ENCODE data around the gene KCNJ4. TPM values are rescaled to one million over a fixed set of nuclear protein-coding genes. Genes with fewer than 3 reads are reported as not detected.

The KCNJ4 gene
- total RNA-seq, 1 experiment from 2014 or later, result not detected

GRCh38 chr22:38418589-38418988, 36.4 kb downstream of the KCNJ4 start:
- TF ChIP-seq, protein P1, sequence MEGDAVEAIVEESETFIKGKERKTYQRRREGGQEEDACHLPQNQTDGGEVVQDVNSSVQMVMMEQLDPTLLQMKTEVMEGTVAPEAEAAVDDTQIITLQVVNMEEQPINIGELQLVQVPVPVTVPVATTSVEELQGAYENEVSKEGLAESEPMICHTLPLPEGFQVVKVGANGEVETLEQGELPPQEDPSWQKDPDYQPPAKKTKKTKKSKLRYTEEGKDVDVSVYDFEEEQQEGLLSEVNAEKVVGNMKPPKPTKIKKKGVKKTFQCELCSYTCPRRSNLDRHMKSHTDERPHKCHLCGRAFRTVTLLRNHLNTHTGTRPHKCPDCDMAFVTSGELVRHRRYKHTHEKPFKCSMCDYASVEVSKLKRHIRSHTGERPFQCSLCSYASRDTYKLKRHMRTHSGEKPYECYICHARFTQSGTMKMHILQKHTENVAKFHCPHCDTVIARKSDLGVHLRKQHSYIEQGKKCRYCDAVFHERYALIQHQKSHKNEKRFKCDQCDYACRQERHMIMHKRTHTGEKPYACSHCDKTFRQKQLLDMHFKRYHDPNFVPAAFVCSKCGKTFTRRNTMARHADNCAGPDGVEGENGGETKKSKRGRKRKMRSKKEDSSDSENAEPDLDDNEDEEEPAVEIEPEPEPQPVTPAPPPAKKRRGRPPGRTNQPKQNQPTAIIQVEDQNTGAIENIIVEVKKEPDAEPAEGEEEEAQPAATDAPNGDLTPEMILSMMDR (IDR thresholded peaks at IDR 0.05; ENCODE audit: unreplicated experiment), result no peak
- peaks cover 9% of the 10 kb centered on the region for H3K27me3 Mint-ChIP-seq (ENCODE audit: unreplicated experiment)
- intact Hi-C loops (cut with micrococcal nuclease; ENCODE audit: unreplicated experiment), result loop anchor here (5.0 kb wide), 1 partner anchor 269 kb away; no protein-coding TSS in a partner anchor
- H3K9me3 Mint-ChIP-seq (ENCODE audit: low read depth, unreplicated experiment), result no peaks in the 10 kb centered on the region
- H3K36me3 Mint-ChIP-seq (ENCODE audit: insufficient read depth, unreplicated experiment), result peaks cover 6% of the 10 kb centered on the region
- DNase-seq, result no peak
- H3K27ac Mint-ChIP-seq (ENCODE audit: unreplicated experiment), result no peak overlapping the region
- BruUV-seq (replicated peaks), result no TSS peak
- CTCF ChIA-PET, result no interaction called here
- H3K4me3 Mint-ChIP-seq (ENCODE audit: low read depth, unreplicated experiment), result no peak overlapping the region
- H3K4me1 Mint-ChIP-seq (ENCODE audit: low read depth, unreplicated experiment), result no peaks in the 10 kb centered on the region

DNA sequence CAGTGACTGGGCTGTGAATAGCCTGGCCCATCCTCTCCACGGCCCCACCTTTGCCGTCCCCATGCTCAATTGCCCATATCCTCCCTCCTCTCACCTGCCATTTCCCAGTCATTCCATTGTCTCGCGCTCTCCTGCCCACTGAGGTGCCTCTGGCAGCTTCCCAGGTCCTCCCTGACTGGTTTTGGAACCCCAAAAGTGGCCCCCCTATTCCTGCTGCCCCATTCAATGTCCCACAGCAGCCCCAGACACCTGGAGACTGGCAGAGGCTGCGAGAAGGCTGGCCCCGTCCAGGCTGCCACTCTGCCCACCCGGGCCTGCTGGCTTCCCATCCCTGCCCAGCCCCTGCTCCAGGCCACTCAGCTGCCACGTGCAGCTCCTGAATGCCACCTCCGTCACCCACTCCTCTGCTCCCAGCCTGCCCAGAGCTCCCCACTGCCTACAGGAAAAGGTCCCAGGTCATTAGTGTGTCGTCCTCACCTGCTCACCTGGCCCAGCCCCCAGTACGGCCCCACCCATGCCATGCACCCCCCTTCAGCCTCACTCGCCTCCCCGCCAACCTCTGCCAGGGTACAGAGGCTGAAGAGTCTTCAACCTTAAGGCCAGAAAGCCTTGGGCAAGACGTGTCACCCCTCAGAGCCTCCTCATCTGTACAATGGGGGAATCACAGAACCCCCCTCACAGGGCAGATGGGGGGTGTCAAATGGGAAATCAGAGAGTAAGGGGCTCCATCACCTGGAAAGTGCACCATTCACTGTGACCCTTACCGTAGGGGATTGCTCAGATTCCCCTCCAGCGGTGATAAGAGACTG, 37.5 kb downstream of the KCNJ4 start:
- intact Hi-C loops (cut with micrococcal nuclease; ENCODE audit: unreplicated experiment), result loop anchor here (5.0 kb wide), 1 partner anchor 270 kb away; no protein-coding TSS in a partner anchor
- TF ChIP-seq, protein P1 (IDR thresholded peaks at IDR 0.05; ENCODE audit: unreplicated experiment), result no peak
- Mint-ChIP-seq H3K9me3 (ENCODE audit: low read depth, unreplicated experiment) (no peaks in the 10 kb centered on the region), H3K36me3 (ENCODE audit: insufficient read depth, unreplicated experiment) (peaks cover 10% of the 10 kb centered on the region), H3K27ac (ENCODE audit: unreplicated experiment) (no peak overlapping the region), H3K4me1 (ENCODE audit: low read depth, unreplicated experiment) (no peaks in the 10 kb centered on the region), H3K4me3 (ENCODE audit: low read depth, unreplicated experiment) (no peak overlapping the region), H3K27me3 (ENCODE audit: unreplicated experiment) (peaks cover 9% of the 10 kb centered on the region)
- CTCF ChIA-PET, result no interaction called here
- BruUV-seq (replicated peaks), result no TSS peak
- no peak for DNase-seq

DNA sequence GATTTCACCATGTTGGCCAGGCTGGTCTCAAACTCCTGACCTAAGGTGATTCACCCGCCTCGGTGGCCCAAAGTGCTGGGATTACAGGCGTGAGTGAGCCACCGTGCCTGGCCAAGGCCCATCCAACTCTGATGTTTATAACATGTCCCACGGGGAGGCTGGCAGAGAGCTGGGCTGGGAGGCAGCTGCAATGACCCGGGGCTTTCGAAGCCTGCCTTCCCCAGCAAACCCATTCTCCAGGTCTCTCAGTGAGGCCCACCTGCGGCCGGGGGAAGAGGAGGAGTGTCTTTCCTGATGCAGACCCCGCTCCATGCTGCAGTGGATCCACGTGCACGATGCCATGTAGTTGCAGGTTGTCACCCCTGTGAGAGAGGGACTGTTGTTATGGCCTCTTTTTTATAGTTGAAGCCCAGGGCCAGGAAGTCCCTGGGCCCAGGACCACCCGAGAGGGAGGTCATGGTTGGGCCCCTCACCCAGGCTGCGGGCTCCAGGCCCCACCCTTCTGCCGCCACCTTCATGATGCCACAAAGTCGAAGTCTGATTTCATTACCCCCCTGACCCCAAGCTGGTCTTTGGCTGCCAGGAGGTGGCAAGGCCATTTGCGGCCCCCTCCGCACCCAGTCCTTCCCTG, 38.3 kb downstream of the KCNJ4 start:
- peaks cover 14% of the 10 kb centered on the region for H3K36me3 Mint-ChIP-seq (ENCODE audit: insufficient read depth, unreplicated experiment)
- H3K9me3 Mint-ChIP-seq (ENCODE audit: low read depth, unreplicated experiment), result no peaks in the 10 kb centered on the region
- no peaks in the 10 kb centered on the region for H3K4me1 Mint-ChIP-seq (ENCODE audit: low read depth, unreplicated experiment)
- TF ChIP-seq, protein P1 (IDR thresholded peaks at IDR 0.05; ENCODE audit: unreplicated experiment), result no peak
- DNase-seq, result no peak
- intact Hi-C loops (cut with micrococcal nuclease; ENCODE audit: unreplicated experiment), result loop anchor here (5.0 kb wide), 1 partner anchor 271 kb away; no protein-coding TSS in a partner anchor
- no peak overlapping the region for H3K4me3 Mint-ChIP-seq (ENCODE audit: low read depth, unreplicated experiment)
- peaks cover 9% of the 10 kb centered on the region for H3K27me3 Mint-ChIP-seq (ENCODE audit: unreplicated experiment)
- BruUV-seq (replicated peaks), result no TSS peak
- CTCF ChIA-PET, result no interaction called here
- no peak overlapping the region for H3K27ac Mint-ChIP-seq (ENCODE audit: unreplicated experiment)

DNA sequence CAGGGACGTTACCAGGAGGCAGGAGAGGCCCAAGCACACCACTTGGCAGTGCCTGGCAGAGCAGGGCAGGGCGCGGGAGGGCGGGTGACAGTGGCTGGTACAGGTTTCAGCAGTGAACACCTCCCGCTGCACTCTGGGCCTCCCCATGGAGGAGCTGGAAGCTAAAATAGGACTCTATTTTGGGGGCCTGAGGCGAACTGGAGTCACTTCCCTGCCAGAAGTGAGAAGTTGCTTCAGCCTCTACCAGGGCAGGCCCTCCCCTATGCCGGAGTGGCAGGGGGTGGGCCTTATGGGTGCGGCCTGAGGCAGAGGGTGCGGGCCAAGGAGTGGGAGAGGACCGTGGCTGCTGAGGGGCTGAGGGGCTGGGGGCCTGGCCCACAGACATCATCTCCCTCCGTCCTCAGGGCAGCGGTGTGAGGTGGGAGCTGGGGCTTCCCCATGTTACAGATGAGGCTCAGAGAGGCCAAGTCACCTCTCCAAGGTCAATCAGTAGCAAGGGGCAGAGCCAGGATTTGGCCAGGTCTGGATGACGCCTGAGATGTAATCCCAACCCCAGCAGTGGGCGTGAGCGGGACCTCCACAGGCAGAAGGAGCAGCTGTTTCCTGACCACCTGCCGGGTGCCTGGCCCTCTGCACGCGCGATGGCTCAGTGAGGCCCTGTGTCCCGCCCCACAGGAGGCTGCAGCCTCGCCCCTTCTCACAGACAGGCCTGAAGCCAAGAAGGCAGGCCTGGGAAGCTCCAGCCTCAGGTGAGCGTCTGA, 39.3 kb downstream of the KCNJ4 start:
- CTCF ChIA-PET, result no interaction called here
- Mint-ChIP-seq H3K4me3 (ENCODE audit: low read depth, unreplicated experiment) (no peak overlapping the region), H3K36me3 (ENCODE audit: insufficient read depth, unreplicated experiment) (peaks cover 14% of the 10 kb centered on the region), H3K4me1 (ENCODE audit: low read depth, unreplicated experiment) (no peaks in the 10 kb centered on the region), H3K9me3 (ENCODE audit: low read depth, unreplicated experiment) (no peaks in the 10 kb centered on the region), H3K27ac (ENCODE audit: unreplicated experiment) (no peak overlapping the region), H3K27me3 (ENCODE audit: unreplicated experiment) (peaks cover 9% of the 10 kb centered on the region)
- DNase-seq, result no peak
- BruUV-seq (replicated peaks), result no TSS peak
- TF ChIP-seq, protein P1 (IDR thresholded peaks at IDR 0.05; ENCODE audit: unreplicated experiment), result no peak
- intact Hi-C loops (cut with micrococcal nuclease; ENCODE audit: unreplicated experiment), result loop anchor here (5.0 kb wide), 1 partner anchor 272 kb away; no protein-coding TSS in a partner anchor

Measured in Calu3 (cell line).